ENCODE data around the gene PRSS56.
"Not testable (repeated sequence)": the region's sequence is repeated elsewhere in the genome, so short reads cannot be mapped to it uniquely, and the experiment has no call there.

PRSS56 gene

GRCh38 chr2:232542715-232543467, 22.7 kb downstream of the PRSS56 start:
- no peak for DNase-seq

GRCh38 chr2:232543491-232543890, 23.3 kb downstream of the PRSS56 start:
- no peak for DNase-seq

- no peak for DNase-seq
Measured at GRCh38 chr2:232543928-232544631, 23.9 kb downstream of the PRSS56 start.

GRCh38 chr2:232544674-232545073, 24.5 kb downstream of the PRSS56 start:
- DNase-seq: no peak

GRCh38 chr2:232545511-232546375, 25.6 kb downstream of the PRSS56 start:
- no peak for DNase-seq

GRCh38 chr2:232547991-232548390, 27.8 kb downstream of the PRSS56 start:
- DNase-seq: no peak

GRCh38 chr2:232549655-232550353, 29.6 kb downstream of the PRSS56 start:
- no peak for DNase-seq

GRCh38 chr2:232550354-232551249, 30.4 kb downstream of the PRSS56 start, which contains the start of the genes EIF4E2 and TIGD1:
TSS of gene EIF4E2 (plus strand) at chr2:232550689. CDS start at chr2:232550725, 36 bp downstream.
TSS of gene TIGD1 (minus strand) at chr2:232550557. CDS start at chr2:232549882, 675 bp downstream.
- peak; percentile 95 for DNase-seq

- DNase-seq: no peak
Measured at GRCh38 chr2:232551250-232551638, 31.1 kb downstream of the PRSS56 start.

- no peak for DNase-seq
Measured at GRCh38 chr2:232551776-232552175, 31.6 kb downstream of the PRSS56 start.

- no peak for DNase-seq
Measured at GRCh38 chr2:232556426-232556825, 36.2 kb downstream of the PRSS56 start.

GRCh38 chr2:232562515-232563151, 42.4 kb downstream of the PRSS56 start:
- DNase-seq: no peak

GRCh38 chr2:232563580-232563979, 43.4 kb downstream of the PRSS56 start:
- DNase-seq: peak; percentile 30

GRCh38 chr2:232567721-232568120, 47.5 kb downstream of the PRSS56 start:
- no peak for DNase-seq

GRCh38 chr2:232568161-232568560, 48.0 kb downstream of the PRSS56 start:
- DNase-seq: peak; percentile 53

GRCh38 chr2:232569541-232569940, 49.4 kb downstream of the PRSS56 start:
- no peak for DNase-seq

GRCh38 chr2:232570481-232570880, 50.3 kb downstream of the PRSS56 start:
- not testable (repeated sequence) for DNase-seq

- DNase-seq: no peak
Measured at GRCh38 chr2:232571026-232571474, 50.9 kb downstream of the PRSS56 start.

- DNase-seq: no peak
Measured at GRCh38 chr2:232573042-232573441, 52.9 kb downstream of the PRSS56 start.

- DNase-seq: no peak
Measured at GRCh38 chr2:232573771-232574435, 53.7 kb downstream of the PRSS56 start.
